Measurements from ENCODE around the gene STUB1.

DNA sequence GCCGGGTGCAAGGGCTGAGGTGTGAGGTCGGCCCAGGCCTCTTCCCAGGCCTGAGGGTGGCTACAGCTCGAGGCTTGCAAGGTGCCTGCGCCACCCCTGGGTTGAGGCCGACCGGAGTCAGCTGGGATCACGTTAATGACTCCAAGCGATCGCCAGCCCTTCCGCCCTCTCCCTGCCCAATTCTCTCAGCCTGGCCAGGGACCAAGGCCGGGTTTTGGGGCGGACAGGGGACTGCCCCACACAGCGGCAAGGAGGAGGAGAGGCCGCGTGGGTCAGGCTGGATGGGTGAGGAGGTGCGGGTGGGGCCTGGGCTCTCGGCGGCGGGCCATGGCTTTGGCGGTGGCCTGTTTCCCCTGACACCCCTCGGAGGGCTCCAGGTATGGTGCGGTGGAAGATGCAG, 13.2 kb downstream of the STUB1 start:
- TF ChIP-seq, protein P1, sequence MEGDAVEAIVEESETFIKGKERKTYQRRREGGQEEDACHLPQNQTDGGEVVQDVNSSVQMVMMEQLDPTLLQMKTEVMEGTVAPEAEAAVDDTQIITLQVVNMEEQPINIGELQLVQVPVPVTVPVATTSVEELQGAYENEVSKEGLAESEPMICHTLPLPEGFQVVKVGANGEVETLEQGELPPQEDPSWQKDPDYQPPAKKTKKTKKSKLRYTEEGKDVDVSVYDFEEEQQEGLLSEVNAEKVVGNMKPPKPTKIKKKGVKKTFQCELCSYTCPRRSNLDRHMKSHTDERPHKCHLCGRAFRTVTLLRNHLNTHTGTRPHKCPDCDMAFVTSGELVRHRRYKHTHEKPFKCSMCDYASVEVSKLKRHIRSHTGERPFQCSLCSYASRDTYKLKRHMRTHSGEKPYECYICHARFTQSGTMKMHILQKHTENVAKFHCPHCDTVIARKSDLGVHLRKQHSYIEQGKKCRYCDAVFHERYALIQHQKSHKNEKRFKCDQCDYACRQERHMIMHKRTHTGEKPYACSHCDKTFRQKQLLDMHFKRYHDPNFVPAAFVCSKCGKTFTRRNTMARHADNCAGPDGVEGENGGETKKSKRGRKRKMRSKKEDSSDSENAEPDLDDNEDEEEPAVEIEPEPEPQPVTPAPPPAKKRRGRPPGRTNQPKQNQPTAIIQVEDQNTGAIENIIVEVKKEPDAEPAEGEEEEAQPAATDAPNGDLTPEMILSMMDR (IDR thresholded peaks at IDR 0.05): no peak
- TF ChIP-seq POLR2A (IDR thresholded peaks at IDR 0.05): no peak

Measured in adrenal gland (tissue), 5 donors.